Measurements from ENCODE around the gene FYN. TPM values are rescaled to one million over a fixed set of nuclear protein-coding genes. Genes with fewer than 3 reads are reported as not detected.

The FYN gene
- total RNA-seq, 1 experiment from 2014 or later, result 18.5 TPM

DNA sequence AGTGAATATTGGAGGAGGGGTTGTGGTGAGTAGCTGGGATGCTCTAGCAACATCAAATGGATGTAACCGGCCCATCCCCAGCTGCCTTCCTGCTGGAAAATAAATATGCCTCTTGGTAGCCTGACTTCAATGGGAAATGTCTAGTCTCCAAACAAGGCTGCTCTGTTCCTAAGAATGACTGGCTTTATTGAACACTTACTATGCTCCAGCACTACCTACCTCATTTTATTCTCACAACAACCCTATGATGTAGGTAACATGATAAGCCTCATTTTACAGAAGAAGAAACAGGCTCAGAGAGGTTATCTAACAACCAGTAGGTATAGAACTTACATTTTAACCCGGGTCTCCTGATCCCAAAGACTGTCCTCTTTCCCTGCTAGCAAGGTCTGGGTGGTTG is 93.6 kb downstream of the FYN start:
- Histone ChIP-seq H3K4me2 (ENCODE audit: low read length) (no peak overlapping the region), H3K9me2 (ENCODE audit: insufficient read depth) (no peaks in the 10 kb centered on the region), H3K9ac (ENCODE audit: low read length) (no peak overlapping the region), H3K27ac (ENCODE audit: low read depth, low read length) (no peak overlapping the region), H3K4me3 (replicated peaks in 1 of 2; ENCODE audit: low read depth in 1 of 2, low read length in 2 of 2) (no peak overlapping the region), H3K9me3 (ENCODE audit: control insufficient read depth in 1 of 2, insufficient read depth in 1 of 2, low read depth in 1 of 2, low read length in 2 of 2) (no peaks in the 10 kb centered on the region), H3K79me2 (ENCODE audit: insufficient read depth, low read length) (no peaks in the 10 kb centered on the region), H3K4me1 (ENCODE audit: control insufficient read depth in 1 of 2, insufficient read depth in 2 of 2, low read length in 2 of 2) (no peaks in the 10 kb centered on the region), H4K20me1 (ENCODE audit: insufficient read depth) (no peaks in the 10 kb centered on the region), H2AFZ (ENCODE audit: low read depth, low read length, poor library complexity, severe bottlenecking) (no peak overlapping the region), H3K36me3 (ENCODE audit: control insufficient read depth in 1 of 2, insufficient read depth in 2 of 2, low read length in 2 of 2) (no peaks in the 10 kb centered on the region), H3K27me3 (ENCODE audit: insufficient read depth, low read length) (no peaks in the 10 kb centered on the region)
- RAD21 ChIA-PET (ENCODE audit: low non-redundant PET in 1 of 2, low total read pairs in 2 of 2, uncharacterized antibody in 2 of 2, unreplicated experiment in 2 of 2), result no interaction called here
- POLR2A ChIA-PET, result no interaction called here
- CTCF ChIA-PET, result no interaction called here
- TF ChIP-seq ELF1 (IDR thresholded peaks at IDR 0.05; ENCODE audit: borderline replicate concordance, low read depth) (no peak), YY1 (IDR thresholded peaks at IDR 0.05; ENCODE audit: extremely low read depth, insufficient replicate concordance, low read depth, low read length) (no peak), EZH2phosphoT487 (IDR thresholded peaks at IDR 0.05; ENCODE audit: borderline replicate concordance) (no peak), SIN3A (IDR thresholded peaks at IDR 0.05; ENCODE audit: low read depth) (no peak), CBX3 (IDR thresholded peaks at IDR 0.05; ENCODE audit: low read depth) (no peak), ZFX (IDR thresholded peaks at IDR 0.05) (no peak)
- TF ChIP-seq, protein P1, sequence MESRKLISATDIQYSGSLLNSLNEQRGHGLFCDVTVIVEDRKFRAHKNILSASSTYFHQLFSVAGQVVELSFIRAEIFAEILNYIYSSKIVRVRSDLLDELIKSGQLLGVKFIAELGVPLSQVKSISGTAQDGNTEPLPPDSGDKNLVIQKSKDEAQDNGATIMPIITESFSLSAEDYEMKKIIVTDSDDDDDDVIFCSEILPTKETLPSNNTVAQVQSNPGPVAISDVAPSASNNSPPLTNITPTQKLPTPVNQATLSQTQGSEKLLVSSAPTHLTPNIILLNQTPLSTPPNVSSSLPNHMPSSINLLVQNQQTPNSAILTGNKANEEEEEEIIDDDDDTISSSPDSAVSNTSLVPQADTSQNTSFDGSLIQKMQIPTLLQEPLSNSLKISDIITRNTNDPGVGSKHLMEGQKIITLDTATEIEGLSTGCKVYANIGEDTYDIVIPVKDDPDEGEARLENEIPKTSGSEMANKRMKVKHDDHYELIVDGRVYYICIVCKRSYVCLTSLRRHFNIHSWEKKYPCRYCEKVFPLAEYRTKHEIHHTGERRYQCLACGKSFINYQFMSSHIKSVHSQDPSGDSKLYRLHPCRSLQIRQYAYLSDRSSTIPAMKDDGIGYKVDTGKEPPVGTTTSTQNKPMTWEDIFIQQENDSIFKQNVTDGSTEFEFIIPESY (IDR thresholded peaks at IDR 0.05; ENCODE audit: extremely low read depth, insufficient replicate concordance, low read length), result no peak
- TF ChIP-seq, protein P2, sequence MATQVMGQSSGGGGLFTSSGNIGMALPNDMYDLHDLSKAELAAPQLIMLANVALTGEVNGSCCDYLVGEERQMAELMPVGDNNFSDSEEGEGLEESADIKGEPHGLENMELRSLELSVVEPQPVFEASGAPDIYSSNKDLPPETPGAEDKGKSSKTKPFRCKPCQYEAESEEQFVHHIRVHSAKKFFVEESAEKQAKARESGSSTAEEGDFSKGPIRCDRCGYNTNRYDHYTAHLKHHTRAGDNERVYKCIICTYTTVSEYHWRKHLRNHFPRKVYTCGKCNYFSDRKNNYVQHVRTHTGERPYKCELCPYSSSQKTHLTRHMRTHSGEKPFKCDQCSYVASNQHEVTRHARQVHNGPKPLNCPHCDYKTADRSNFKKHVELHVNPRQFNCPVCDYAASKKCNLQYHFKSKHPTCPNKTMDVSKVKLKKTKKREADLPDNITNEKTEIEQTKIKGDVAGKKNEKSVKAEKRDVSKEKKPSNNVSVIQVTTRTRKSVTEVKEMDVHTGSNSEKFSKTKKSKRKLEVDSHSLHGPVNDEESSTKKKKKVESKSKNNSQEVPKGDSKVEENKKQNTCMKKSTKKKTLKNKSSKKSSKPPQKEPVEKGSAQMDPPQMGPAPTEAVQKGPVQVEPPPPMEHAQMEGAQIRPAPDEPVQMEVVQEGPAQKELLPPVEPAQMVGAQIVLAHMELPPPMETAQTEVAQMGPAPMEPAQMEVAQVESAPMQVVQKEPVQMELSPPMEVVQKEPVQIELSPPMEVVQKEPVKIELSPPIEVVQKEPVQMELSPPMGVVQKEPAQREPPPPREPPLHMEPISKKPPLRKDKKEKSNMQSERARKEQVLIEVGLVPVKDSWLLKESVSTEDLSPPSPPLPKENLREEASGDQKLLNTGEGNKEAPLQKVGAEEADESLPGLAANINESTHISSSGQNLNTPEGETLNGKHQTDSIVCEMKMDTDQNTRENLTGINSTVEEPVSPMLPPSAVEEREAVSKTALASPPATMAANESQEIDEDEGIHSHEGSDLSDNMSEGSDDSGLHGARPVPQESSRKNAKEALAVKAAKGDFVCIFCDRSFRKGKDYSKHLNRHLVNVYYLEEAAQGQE (IDR thresholded peaks at IDR 0.05; ENCODE audit: low read depth), result no peak
- TF ChIP-seq, protein P3, sequence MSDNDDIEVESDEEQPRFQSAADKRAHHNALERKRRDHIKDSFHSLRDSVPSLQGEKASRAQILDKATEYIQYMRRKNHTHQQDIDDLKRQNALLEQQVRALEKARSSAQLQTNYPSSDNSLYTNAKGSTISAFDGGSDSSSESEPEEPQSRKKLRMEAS (IDR thresholded peaks at IDR 0.05), result no peak
- ATAC-seq (no peak), DNase-seq (ENCODE audit: low read depth, low spot score) (no peak)
- BruUV-seq (replicated peaks), result no TSS peak
- intact Hi-C loops (cut with micrococcal nuclease), result no loop called here
